ENCODE results near the gene CMSS1. TPM values are rescaled to one million over a fixed set of nuclear protein-coding genes. Genes with fewer than 3 reads are reported as not detected.

The CMSS1 gene
- total and polyA plus RNA-seq, 11 donors, result 13.5 to 48.4 (median 34.8) TPM

DNA sequence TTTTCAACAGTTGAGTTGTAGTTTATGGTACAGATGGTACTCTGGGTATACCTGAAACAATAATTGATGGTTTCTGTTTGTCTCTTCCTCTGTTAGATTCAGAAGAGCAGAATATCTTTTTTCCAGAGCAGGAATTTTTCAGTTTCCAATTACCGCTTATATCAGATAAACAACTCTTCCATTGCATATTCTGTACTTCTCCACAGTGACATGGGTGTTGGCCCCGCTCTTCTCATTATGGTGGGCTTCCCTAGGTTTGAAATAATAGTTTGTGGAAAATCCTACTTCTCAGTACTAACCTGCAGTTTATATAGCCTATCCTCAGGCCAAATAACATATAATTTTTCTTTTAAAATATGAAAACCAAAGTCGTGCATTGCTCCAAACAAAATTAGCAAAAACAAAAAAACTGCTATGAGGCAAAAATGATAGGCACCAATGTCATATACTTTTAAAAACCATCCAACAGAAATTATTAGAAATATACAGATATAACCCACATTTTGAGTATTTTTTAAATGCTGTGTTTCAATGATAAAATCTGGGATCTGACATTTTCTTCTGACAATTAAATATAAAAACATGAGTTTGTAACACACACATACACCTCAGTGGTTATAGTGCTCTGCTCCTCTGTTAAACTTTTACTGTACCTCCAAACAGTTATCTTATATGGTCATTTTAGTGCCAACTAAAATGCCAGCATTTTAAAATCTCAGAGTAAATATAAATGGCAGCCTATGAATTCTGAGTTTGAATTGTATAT is 56.8 kb downstream of the CMSS1 start:
- no peaks in the 10 kb centered on the region for H3K27me3 ChIP-seq
- ATAC-seq (no peak), DNase-seq (no peak)
- H3K36me3 ChIP-seq, result peaks cover 0 to 19% (median 9%) of the 10 kb centered on the region in 9 donors
- TF ChIP-seq, protein P1, sequence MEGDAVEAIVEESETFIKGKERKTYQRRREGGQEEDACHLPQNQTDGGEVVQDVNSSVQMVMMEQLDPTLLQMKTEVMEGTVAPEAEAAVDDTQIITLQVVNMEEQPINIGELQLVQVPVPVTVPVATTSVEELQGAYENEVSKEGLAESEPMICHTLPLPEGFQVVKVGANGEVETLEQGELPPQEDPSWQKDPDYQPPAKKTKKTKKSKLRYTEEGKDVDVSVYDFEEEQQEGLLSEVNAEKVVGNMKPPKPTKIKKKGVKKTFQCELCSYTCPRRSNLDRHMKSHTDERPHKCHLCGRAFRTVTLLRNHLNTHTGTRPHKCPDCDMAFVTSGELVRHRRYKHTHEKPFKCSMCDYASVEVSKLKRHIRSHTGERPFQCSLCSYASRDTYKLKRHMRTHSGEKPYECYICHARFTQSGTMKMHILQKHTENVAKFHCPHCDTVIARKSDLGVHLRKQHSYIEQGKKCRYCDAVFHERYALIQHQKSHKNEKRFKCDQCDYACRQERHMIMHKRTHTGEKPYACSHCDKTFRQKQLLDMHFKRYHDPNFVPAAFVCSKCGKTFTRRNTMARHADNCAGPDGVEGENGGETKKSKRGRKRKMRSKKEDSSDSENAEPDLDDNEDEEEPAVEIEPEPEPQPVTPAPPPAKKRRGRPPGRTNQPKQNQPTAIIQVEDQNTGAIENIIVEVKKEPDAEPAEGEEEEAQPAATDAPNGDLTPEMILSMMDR (IDR thresholded peaks at IDR 0.05), result no peak
- no peak for TF ChIP-seq POLR2A (IDR thresholded peaks at IDR 0.05)
- WGBS, 4 donors, result 42 to 59% (median 49%) methylated on average over 3 of the region's 3 CpGs
- peaks cover 5 to 80% (median 26%) of the 10 kb centered on the region in 12 donors for H3K4me1 ChIP-seq
- peak overlapping the region; percentile 31 to 97 (median 96) for H3K27ac ChIP-seq
- intact Hi-C loops (cut with DNase I), result loop anchor here in 7 of 10 donors (2.0 to 10.0 kb wide), 10 partner anchors 48 to 183 kb away; no protein-coding TSS in a partner anchor
- peak overlapping the region; percentile 59 to 84 (median 76) for H3K4me3 ChIP-seq
- no peaks in the 10 kb centered on the region for H3K9me3 ChIP-seq

- Histone ChIP-seq H3K9me3 (no peaks in the 10 kb centered on the region), H3K4me3 (peak overlapping the region; percentile 59 to 84 (median 76)), H3K4me1 (peaks cover 2 to 75% (median 24%) of the 10 kb centered on the region in 12 donors), H3K36me3 (peaks cover 0 to 10% (median 4%) of the 10 kb centered on the region in 9 donors), H3K27me3 (no peaks in the 10 kb centered on the region), H3K27ac (peak overlapping the region; percentile 88 to 97 (median 96))
- intact Hi-C loops (cut with DNase I), result loop anchor here in 7 of 10 donors (2.0 to 10.0 kb wide), 10 partner anchors 47 to 182 kb away; no protein-coding TSS in a partner anchor
- ATAC-seq, result peak in 3 of 4 donors; percentile 28 to 59 (median 51)
- no peak for DNase-seq
- 1 to 6% (median 2%) methylated on average over 6 of the region's 6 CpGs for WGBS, 4 donors
- TF ChIP-seq, protein P1 (IDR thresholded peaks at IDR 0.05), result no peak
- TF ChIP-seq POLR2A (IDR thresholded peaks at IDR 0.05), result no peak
Measured at GRCh38 chr3:99875581-99875928, 57.9 kb downstream of the CMSS1 start.

DNA sequence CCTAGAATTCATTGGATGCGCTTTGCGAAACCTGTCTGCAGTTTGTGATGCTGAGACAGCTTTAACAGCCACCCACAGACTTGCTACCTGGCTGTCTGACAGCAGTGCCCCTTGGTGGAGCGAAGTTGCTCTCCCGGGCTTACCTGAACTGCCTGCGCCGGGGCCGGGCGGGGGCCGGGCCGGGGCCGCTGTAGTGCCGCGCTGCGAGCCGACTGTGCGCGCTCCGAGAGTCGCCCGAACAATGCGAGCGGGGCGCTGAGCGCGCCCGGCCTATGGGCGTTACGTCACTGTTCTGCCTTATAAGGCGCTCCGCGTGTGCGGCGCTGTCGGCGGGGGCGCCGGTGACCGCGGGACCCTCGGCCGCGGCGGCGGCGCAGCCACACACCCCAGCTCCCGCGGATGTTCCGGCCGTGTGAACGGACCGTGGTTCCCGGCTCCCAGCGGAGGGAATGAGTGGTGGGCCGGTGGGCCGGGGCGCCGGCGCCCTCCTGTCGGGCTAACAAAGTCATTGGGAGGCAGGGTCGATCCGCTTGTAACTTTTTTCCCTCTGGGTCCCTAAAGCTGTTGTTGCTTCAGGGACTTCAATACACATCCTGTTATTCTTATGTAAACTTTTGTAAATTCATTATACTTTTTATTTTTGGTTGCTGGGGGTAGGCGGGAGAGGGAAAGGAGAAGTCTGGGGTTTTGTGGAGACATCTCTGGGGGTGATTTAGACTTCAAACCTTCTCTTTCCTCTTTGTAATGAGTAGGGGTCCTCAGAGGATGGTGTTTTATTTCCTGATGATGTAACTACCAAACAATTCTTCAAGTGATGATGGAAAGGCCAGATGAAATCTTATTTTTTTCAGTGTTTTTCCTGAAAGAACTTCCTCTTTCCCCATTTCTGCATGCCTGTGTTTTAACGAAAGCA is 58.5 kb downstream of the CMSS1 start:
- DNase-seq (peak; percentile 85 to 92 (median 87)), ATAC-seq (peak; percentile 83 to 98 (median 95))
- intact Hi-C loops (cut with DNase I), result loop anchor here in 7 of 10 donors (1.0 to 10.0 kb wide), 11 partner anchors 46 to 384 kb away; partner anchors contain the start of gene TBC1D23 (in 1 of the 7)
- H3K9me3 ChIP-seq, result no peaks in the 10 kb centered on the region
- peak; percentile 81 to 98 for TF ChIP-seq POLR2A (IDR thresholded peaks at IDR 0.05)
- TF ChIP-seq, protein P1 (IDR thresholded peaks at IDR 0.05), result peak in 4 of 12 donors; percentile 9 to 33 (median 26)
- H3K36me3 ChIP-seq, result peaks cover 0 to 4% (median 0%) of the 10 kb centered on the region in 9 donors
- H3K27ac ChIP-seq, result peak overlapping the region; percentile 88 to 97 (median 96)
- H3K4me1 ChIP-seq, result peaks cover 5 to 75% (median 25%) of the 10 kb centered on the region in 12 donors
- peak overlapping the region; percentile 59 to 84 (median 76) for H3K4me3 ChIP-seq
- WGBS, 4 donors, result 2 to 5% (median 4%) methylated on average over 27 to 63 of the region's 63 CpGs
- H3K27me3 ChIP-seq, result no peaks in the 10 kb centered on the region

Data from heart left ventricle (tissue), 16 donors.